Ovary (tissue), 10 donors: Measurements from ENCODE around the gene FGD4. TPM values are rescaled to one million over a fixed set of nuclear protein-coding genes. Genes with fewer than 3 reads are reported as not detected.

Experiments
- DNase-seq, 5 donors: peaks; one replicate each; pipeline ENCODE4 v3.0.0-alpha.2; 2019 to 2020
- H3K27ac ChIP-seq, 2 donors: fragments of 200-600 bp; one replicate each; pipeline versions ENCODE4 v1.5.1 to v1.8.0; 2019 to 2022
- H3K27me3 ChIP-seq: fragments of 200-600 bp; one replicate; pipeline ENCODE4 v1.8.0; 2022
- H3K36me3 ChIP-seq: fragments of 200-600 bp; sonication (generic); one replicate; pipeline ENCODE4 v1.5.1; 2019
- H3K4me1 ChIP-seq: one replicate; pipeline ENCODE4 v1.8.1; 2013; ENCODE audit warnings: mild to moderate bottlenecking, moderate library complexity; ENCODE audit not compliant: insufficient read depth
- H3K4me3 ChIP-seq: fragments of 200-600 bp; sonication (generic); one replicate; pipeline ENCODE4 v1.5.1; 2017
- H3K9me3 ChIP-seq, 2 donors: fragments of 200-600 bp in 1 of 2; sonication (generic) in 1 of 2; one replicate each; pipeline versions ENCODE4 v1.5.1 to v1.8.1; 2013 to 2019; ENCODE audit warnings: mild to moderate bottlenecking in 1 of 2, moderate library complexity in 1 of 2
- EP300 ChIP-seq: sonication (generic); formaldehyde crosslinking; IDR thresholded peaks from one replicate; pipeline ENCODE4 v1.6.1; 2017; ENCODE audit warnings: antibody characterized with exemption
- POLR2A ChIP-seq: fragments of 450-650 bp; IDR thresholded peaks from one replicate; pipeline ENCODE4 v1.6.1; 2017; ENCODE audit warnings: antibody characterized with exemption, mild to moderate bottlenecking, moderate library complexity
- WGBS, 3 donors: extraction: QIAGEN DNeasy Blood & Tissue Kit in 1 of 3; methylation state at CpG; one replicate each; pipeline versions ENCODE4 v1.1.5 to v1.1.7; 2013 to 2017; 5-methylcytosine and 5-hydroxymethylcytosine counted together
- intact Hi-C, 4 donors: fragments of 100-400 bp; cut with DNase I; formaldehyde crosslinking; loops; one replicate each; pipeline versions ENCODE4 v1.11.0 to v1.15.1; 2022 to 2023
- long read RNA-seq, 3 donors: library from polyadenylated mRNA in 2 of 3; unstranded in 2 of 3; transcript quantifications; one replicate each; pipeline ENCODE4 v2.0.0 and lab custom pipeline, GENCODE V29; 2021 to 2026
- polyA plus RNA-seq, 2 donors: library from polyadenylated mRNA; stranded (reverse); fragments of 200-250 nt in 1 of 2; fragments of 350-450 nt in 1 of 2; fragmentation: Illumina TruSeq in 1 of 2; extraction: RNeasy Lipid Tissue Mini Kit (QIAGEN cat#74804) in 1 of 2; gene quantifications; one replicate each; pipeline ENCODE4 v1.2.3, GENCODE V29; 2013 to 2014
- total RNA-seq, 7 donors: library from RNA; depleted of rRNA in 2 of 7; stranded (reverse); fragments of >200 nt in 2 of 7; fragmentation: NEBNext Ultra II Directional in 3 of 7; extraction: Animal tissue kit (Norgen Biotek cat#: 25700) in 3 of 7; gene quantifications; one replicate each; pipeline versions ENCODE4 v1.1.0 to v1.2.4, GENCODE V29; 2016 to 2023
- TF ChIP-seq, protein P1 (sequence below), 3 donors: fragments of 450-650 bp in 2 of 3; fragments of 200-600 bp in 1 of 3; IDR thresholded peaks; one replicate each; pipeline versions ENCODE4 v1.5.1 to v1.8.0; 2016 to 2022; ENCODE audit warnings: antibody characterized with exemption in 3 of 3, mild to moderate bottlenecking in 1 of 3
- donor health status: DM: no; HTN: no; CAD: no; lungs with moderate emphysema.
- donor health status: DM: no; HTN: no; CAD: no.
- donor health status: Bipolar disorder and iron deficiency.
- donor health status: DM: yes; HTN: yes; CAD: no.
- donor health status: DM: no; HTN: no; CAD: no.
- donor health status: DM: yes; HTN: yes; CAD: no.

Gene FGD4
- total RNA-seq (10 to 100 TPM; 28.6 to 85.0 (median 52.9) TPM), polyA plus RNA-seq (10 to 100 TPM; 14.6 to 21.8 TPM)
- long read RNA-seq, donor 1, partial matches to known transcripts: 83 of 105 reads
- long read RNA-seq, donor 1, other reads (novel, unspliced or antisense): 19 of 105 reads
- long read RNA-seq, donor 2, partial matches to known transcripts: 11 of 11 reads
- long read RNA-seq, donor 2, other reads (novel, unspliced or antisense): 0 of 11 reads
- long read RNA-seq, donor 3, transcript FGD4-210 (17 exons, 2,925 nt): major isoform, 5 of 42 reads
- long read RNA-seq, donor 3, partial matches to known transcripts: 3 of 42 reads
- long read RNA-seq, donor 3, other reads (novel, unspliced or antisense): 31 of 42 reads

DNA sequence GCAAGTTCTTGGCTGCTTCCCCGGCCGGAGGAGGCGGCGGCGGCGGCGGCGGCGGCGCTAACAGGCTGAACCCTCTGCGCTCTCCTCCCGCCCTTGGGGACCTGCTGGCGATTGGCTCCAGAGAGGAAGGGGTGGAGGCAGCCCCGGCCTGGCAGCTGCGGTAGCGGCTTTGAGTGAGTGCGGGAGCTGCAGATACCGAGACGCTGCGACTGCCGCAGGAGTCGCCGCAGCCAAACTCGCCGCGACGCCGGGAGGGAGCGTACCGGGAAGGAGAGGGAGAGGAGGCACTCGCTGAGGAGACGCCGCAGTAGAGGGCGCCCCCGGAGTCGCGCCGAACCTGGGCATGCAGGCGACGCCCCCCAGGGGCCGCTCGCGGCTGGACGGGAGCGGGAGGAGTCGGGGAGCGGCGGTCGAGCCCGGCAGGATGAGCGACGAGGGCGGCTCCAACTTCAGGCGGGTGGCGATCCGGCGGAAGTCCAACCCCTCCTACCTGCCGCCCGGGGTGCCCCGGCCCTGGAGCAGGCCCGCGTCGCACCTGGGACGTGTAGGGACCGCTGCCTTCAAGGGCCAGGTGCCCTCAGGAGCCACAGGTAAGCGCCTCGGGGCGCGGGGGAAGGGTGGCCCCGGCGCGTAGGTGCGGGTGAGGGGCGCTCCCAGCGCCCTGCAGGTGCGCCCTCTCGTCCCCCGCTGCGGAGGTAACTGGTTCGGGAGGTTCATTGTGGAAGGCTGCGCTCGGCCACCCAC is at the start of gene FGD4:
Gene FGD4, plus strand, starts transcription at position 189 of the 744 bp plus-strand sequence.
- Histone ChIP-seq H3K9me3 (no peaks in the 10 kb centered on the region), H3K36me3 (no peaks in the 10 kb centered on the region), H3K4me1 (peaks cover 9% of the 10 kb centered on the region), H3K27me3 (no peaks in the 10 kb centered on the region), H3K4me3 (peak within 1 kb of the TSS; percentile 55), H3K27ac (peak within 1 kb of the TSS; percentile 73 to 75)
- intact Hi-C loops: no loop called here
- peak; percentile 77 to 93 (median 88) for DNase-seq
- WGBS, 3 donors: 0 to 2% (median 0%) methylated on average over 55 to 82 of the region's 82 CpGs
- no peak for TF ChIP-seq EP300
- peak; percentile 48 for TF ChIP-seq POLR2A
- TF ChIP-seq, protein P1, sequence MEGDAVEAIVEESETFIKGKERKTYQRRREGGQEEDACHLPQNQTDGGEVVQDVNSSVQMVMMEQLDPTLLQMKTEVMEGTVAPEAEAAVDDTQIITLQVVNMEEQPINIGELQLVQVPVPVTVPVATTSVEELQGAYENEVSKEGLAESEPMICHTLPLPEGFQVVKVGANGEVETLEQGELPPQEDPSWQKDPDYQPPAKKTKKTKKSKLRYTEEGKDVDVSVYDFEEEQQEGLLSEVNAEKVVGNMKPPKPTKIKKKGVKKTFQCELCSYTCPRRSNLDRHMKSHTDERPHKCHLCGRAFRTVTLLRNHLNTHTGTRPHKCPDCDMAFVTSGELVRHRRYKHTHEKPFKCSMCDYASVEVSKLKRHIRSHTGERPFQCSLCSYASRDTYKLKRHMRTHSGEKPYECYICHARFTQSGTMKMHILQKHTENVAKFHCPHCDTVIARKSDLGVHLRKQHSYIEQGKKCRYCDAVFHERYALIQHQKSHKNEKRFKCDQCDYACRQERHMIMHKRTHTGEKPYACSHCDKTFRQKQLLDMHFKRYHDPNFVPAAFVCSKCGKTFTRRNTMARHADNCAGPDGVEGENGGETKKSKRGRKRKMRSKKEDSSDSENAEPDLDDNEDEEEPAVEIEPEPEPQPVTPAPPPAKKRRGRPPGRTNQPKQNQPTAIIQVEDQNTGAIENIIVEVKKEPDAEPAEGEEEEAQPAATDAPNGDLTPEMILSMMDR (IDR thresholded peaks at IDR 0.05): peak; percentile 56 to 63 (median 61)

DNA sequence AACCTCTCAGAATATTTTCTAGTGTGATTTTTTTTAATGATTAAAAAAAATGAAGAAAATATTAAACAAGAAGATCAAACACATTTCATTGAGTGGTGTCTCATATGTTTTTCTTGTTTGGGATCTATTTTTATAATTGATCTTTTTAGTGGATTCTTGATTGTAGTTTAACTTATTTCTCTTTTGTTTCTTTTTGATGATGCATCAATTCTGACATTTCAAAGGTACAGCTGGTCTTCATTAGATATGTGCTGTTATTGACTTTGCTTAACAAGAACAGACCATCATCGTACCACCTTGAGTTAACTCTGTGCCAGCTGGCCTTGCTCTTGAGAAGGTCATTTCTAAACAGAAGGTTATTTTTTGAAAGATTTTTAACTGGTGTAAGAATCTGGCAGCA is 45.8 kb upstream of the FGD4 start:
- 73 to 87% (median 77%) methylated on average over 1 of the region's 1 CpG for WGBS, 3 donors
- TF ChIP-seq, protein P1 (IDR thresholded peaks at IDR 0.05): no peak
- TF ChIP-seq POLR2A (no peak), EP300 (no peak)
- intact Hi-C loops: no loop called here

DNA sequence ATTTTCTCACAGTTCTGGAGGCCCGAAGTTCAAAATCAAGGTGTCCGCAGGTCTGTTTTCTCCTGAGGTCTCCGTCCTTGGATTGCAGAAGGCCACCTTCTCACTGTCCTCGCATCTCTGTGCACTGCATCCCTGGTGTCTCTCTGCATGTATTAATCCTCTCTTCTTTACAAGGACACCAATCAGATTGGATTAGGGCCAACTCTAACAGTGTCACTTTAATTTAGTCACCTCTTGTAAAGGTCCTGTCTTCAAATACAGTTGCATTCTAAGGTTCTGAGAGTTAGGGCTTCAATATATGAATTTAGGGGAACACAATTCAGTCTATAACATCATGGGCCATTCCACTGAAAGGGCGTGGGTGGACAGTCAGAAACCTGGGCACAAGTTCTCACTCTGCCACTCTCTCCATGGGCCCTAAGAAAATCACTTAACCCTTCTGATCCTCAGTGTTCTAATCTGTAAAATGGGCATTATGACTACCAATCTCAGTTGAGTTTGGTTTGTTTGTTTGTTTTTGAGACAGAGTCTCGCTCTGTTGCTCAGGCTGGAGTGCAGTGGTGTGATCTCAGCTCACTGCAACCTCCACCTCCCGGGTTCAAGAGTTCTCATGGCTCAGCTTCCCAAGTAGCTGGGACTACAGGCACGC is 41.6 kb upstream of the FGD4 start:
- TF ChIP-seq, protein P1 (IDR thresholded peaks at IDR 0.05): no peak
- no peak for TF ChIP-seq EP300
- TF ChIP-seq POLR2A: no peak
- Histone ChIP-seq H3K4me1 (no peaks in the 10 kb centered on the region), H3K27ac (no peak overlapping the region), H3K36me3 (no peaks in the 10 kb centered on the region), H3K4me3 (no peak overlapping the region), H3K9me3 (no peaks in the 10 kb centered on the region), H3K27me3 (no peaks in the 10 kb centered on the region)
- intact Hi-C loops: no loop called here
- WGBS, 3 donors: 96 to 97% (median 97%) methylated on average over 8 of the region's 8 CpGs
- DNase-seq: no peak

More for the DNA sequence above, 45.8 kb upstream of the FGD4 start:
- no peaks in the 10 kb centered on the region for H3K27me3 ChIP-seq
- H3K36me3 ChIP-seq: no peaks in the 10 kb centered on the region
- H3K4me1 ChIP-seq: no peaks in the 10 kb centered on the region
- H3K27ac ChIP-seq: no peak overlapping the region
- DNase-seq: no peak
- no peak overlapping the region for H3K4me3 ChIP-seq
- H3K9me3 ChIP-seq: no peaks in the 10 kb centered on the region

DNA sequence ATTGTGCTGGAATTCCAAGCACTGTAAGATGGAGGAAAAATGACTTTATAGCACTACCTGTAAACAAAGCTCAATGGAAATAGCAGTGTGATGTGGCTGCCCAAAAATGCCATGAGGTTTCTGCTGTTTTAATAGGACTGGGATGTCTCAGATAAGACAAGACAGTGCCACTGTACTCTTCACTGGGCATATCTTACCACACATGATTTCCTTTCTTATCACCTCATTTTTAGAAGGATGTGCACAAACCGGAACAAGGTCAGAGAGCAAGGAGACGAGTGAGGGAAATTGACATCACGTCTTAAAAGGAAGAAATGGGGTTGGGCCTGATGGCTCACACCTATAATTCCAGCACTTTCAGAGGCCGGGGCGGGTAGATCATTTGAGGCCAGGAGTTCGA is 38.4 kb upstream of the FGD4 start:
- Histone ChIP-seq H3K27me3 (no peaks in the 10 kb centered on the region), H3K36me3 (no peaks in the 10 kb centered on the region), H3K4me1 (no peaks in the 10 kb centered on the region), H3K9me3 (no peaks in the 10 kb centered on the region), H3K4me3 (no peak overlapping the region), H3K27ac (no peak overlapping the region)
- intact Hi-C loops: loop anchor here in 3 of 4 donors (5.0 to 10.0 kb wide), 3 partner anchors 91 to 314 kb away; partner anchors contain the start of gene DNM1L (in 1 of the 3)
- no peak for DNase-seq
- 88 to 91% (median 89%) methylated on average over 6 of the region's 6 CpGs for WGBS, 3 donors
- TF ChIP-seq EP300 (no peak), POLR2A (no peak)
- TF ChIP-seq, protein P1 (IDR thresholded peaks at IDR 0.05): no peak
